ENCODE data around the gene ARHGAP26.

Gene ARHGAP26

GRCh38 chr5:143247134-143247815 lies 477.1 kb downstream of the ARHGAP26 start:
- Histone ChIP-seq H3K4me3 (ENCODE audit: low read depth in 1 of 5, low read length in 5 of 5) (no peak overlapping the region), H3K9me3 (ENCODE audit: control insufficient read depth in 5 of 5, low read length in 5 of 5) (no peaks in the 10 kb centered on the region), H3K9ac (ENCODE audit: low read length in 5 of 5) (no peak overlapping the region), H3K4me1 (ENCODE audit: control insufficient read depth in 5 of 5, insufficient read depth in 5 of 5, low read length in 5 of 5) (peaks cover 2 to 24% (median 21%) of the 10 kb centered on the region in 5 donors), H3K36me3 (ENCODE audit: control insufficient read depth in 5 of 5, insufficient read depth in 5 of 5, low read length in 5 of 5) (no peaks in the 10 kb centered on the region), H3K27me3 (ENCODE audit: control insufficient read depth in 5 of 5, insufficient read depth in 4 of 5, low read length in 5 of 5) (no peaks in the 10 kb centered on the region), H3K27ac (ENCODE audit: low read depth, low read length) (no peak overlapping the region)

GRCh38 chr5:143248391-143248790 lies 478.2 kb downstream of the ARHGAP26 start:
- no peaks in the 10 kb centered on the region for H3K27me3 ChIP-seq (ENCODE audit: control insufficient read depth in 5 of 5, insufficient read depth in 4 of 5, low read length in 5 of 5)
- H3K4me1 ChIP-seq (ENCODE audit: control insufficient read depth in 5 of 5, insufficient read depth in 5 of 5, low read length in 5 of 5), result peaks cover 2 to 23% (median 18%) of the 10 kb centered on the region in 5 donors
- H3K27ac ChIP-seq (ENCODE audit: low read depth, low read length), result no peak overlapping the region
- H3K36me3 ChIP-seq (ENCODE audit: control insufficient read depth in 5 of 5, insufficient read depth in 5 of 5, low read length in 5 of 5), result no peaks in the 10 kb centered on the region
- H3K9ac ChIP-seq (ENCODE audit: low read length in 5 of 5), result no peak overlapping the region
- no peak overlapping the region for H3K4me3 ChIP-seq (ENCODE audit: low read depth in 1 of 5, low read length in 5 of 5)
- no peaks in the 10 kb centered on the region for H3K9me3 ChIP-seq (ENCODE audit: control insufficient read depth in 5 of 5, low read length in 5 of 5)

- H3K9me3 ChIP-seq (ENCODE audit: control insufficient read depth in 5 of 5, low read length in 5 of 5), result no peaks in the 10 kb centered on the region
- H3K27ac ChIP-seq (ENCODE audit: low read depth, low read length), result no peak overlapping the region
- H3K36me3 ChIP-seq (ENCODE audit: control insufficient read depth in 5 of 5, insufficient read depth in 5 of 5, low read length in 5 of 5), result no peaks in the 10 kb centered on the region
Measured at GRCh38 chr5:143248822-143249579, 478.8 kb downstream of the ARHGAP26 start.

GRCh38 chr5:143249851-143250250 lies 479.7 kb downstream of the ARHGAP26 start:
- no peaks in the 10 kb centered on the region for H3K36me3 ChIP-seq (ENCODE audit: control insufficient read depth in 5 of 5, insufficient read depth in 5 of 5, low read length in 5 of 5)
- H3K27me3 ChIP-seq (ENCODE audit: control insufficient read depth in 5 of 5, insufficient read depth in 4 of 5, low read length in 5 of 5), result no peaks in the 10 kb centered on the region
- no peaks in the 10 kb centered on the region for H3K9me3 ChIP-seq (ENCODE audit: control insufficient read depth in 5 of 5, low read length in 5 of 5)
- peaks cover 0 to 16% (median 8%) of the 10 kb centered on the region in 5 donors for H3K4me1 ChIP-seq (ENCODE audit: control insufficient read depth in 5 of 5, insufficient read depth in 5 of 5, low read length in 5 of 5)
- H3K4me3 ChIP-seq (ENCODE audit: low read depth in 1 of 5, low read length in 5 of 5), result no peak overlapping the region
- H3K27ac ChIP-seq (ENCODE audit: low read depth, low read length), result no peak overlapping the region
- no peak overlapping the region for H3K9ac ChIP-seq (ENCODE audit: low read length in 5 of 5)

More at GRCh38 chr5:143248822-143249579, 478.8 kb downstream of the ARHGAP26 start:
- no peak overlapping the region for H3K9ac ChIP-seq (ENCODE audit: low read length in 5 of 5)
- no peaks in the 10 kb centered on the region for H3K27me3 ChIP-seq (ENCODE audit: control insufficient read depth in 5 of 5, insufficient read depth in 4 of 5, low read length in 5 of 5)
- no peak overlapping the region for H3K4me3 ChIP-seq (ENCODE audit: low read depth in 1 of 5, low read length in 5 of 5)
- H3K4me1 ChIP-seq (ENCODE audit: control insufficient read depth in 5 of 5, insufficient read depth in 5 of 5, low read length in 5 of 5), result peaks cover under 1 to 19% (median 13%) of the 10 kb centered on the region in 5 donors

- peaks cover 0 to 11% (median 8%) of the 10 kb centered on the region in 5 donors for H3K4me1 ChIP-seq (ENCODE audit: control insufficient read depth in 5 of 5, insufficient read depth in 5 of 5, low read length in 5 of 5)
- no peak overlapping the region for H3K27ac ChIP-seq (ENCODE audit: low read depth, low read length)
- no peak overlapping the region for H3K9ac ChIP-seq (ENCODE audit: low read length in 5 of 5)
- H3K9me3 ChIP-seq (ENCODE audit: control insufficient read depth in 5 of 5, low read length in 5 of 5), result no peaks in the 10 kb centered on the region
- H3K36me3 ChIP-seq (ENCODE audit: control insufficient read depth in 5 of 5, insufficient read depth in 5 of 5, low read length in 5 of 5), result no peaks in the 10 kb centered on the region
- H3K27me3 ChIP-seq (ENCODE audit: control insufficient read depth in 5 of 5, insufficient read depth in 4 of 5, low read length in 5 of 5), result no peaks in the 10 kb centered on the region
- H3K4me3 ChIP-seq (ENCODE audit: low read depth in 1 of 5, low read length in 5 of 5), result no peak overlapping the region
Measured at GRCh38 chr5:143251190-143251589, 481.0 kb downstream of the ARHGAP26 start.

- Histone ChIP-seq H3K9me3 (ENCODE audit: control insufficient read depth in 5 of 5, low read length in 5 of 5) (no peaks in the 10 kb centered on the region), H3K9ac (ENCODE audit: low read length in 5 of 5) (no peak overlapping the region), H3K27me3 (ENCODE audit: control insufficient read depth in 5 of 5, insufficient read depth in 4 of 5, low read length in 5 of 5) (no peaks in the 10 kb centered on the region), H3K4me1 (ENCODE audit: control insufficient read depth in 5 of 5, insufficient read depth in 5 of 5, low read length in 5 of 5) (peaks cover 0 to 11% (median 8%) of the 10 kb centered on the region in 5 donors), H3K4me3 (ENCODE audit: low read depth in 1 of 5, low read length in 5 of 5) (no peak overlapping the region), H3K36me3 (ENCODE audit: control insufficient read depth in 5 of 5, insufficient read depth in 5 of 5, low read length in 5 of 5) (no peaks in the 10 kb centered on the region), H3K27ac (ENCODE audit: low read depth, low read length) (no peak overlapping the region)
Measured at GRCh38 chr5:143251946-143252345, 481.8 kb downstream of the ARHGAP26 start.

GRCh38 chr5:143254819-143255218 lies 484.6 kb downstream of the ARHGAP26 start:
- no peaks in the 10 kb centered on the region for H3K4me1 ChIP-seq (ENCODE audit: control insufficient read depth in 5 of 5, insufficient read depth in 5 of 5, low read length in 5 of 5)
- no peak overlapping the region for H3K4me3 ChIP-seq (ENCODE audit: low read depth in 1 of 5, low read length in 5 of 5)
- no peak overlapping the region for H3K27ac ChIP-seq (ENCODE audit: low read depth, low read length)
- H3K27me3 ChIP-seq (ENCODE audit: control insufficient read depth in 5 of 5, insufficient read depth in 4 of 5, low read length in 5 of 5), result no peaks in the 10 kb centered on the region
- no peaks in the 10 kb centered on the region for H3K9me3 ChIP-seq (ENCODE audit: control insufficient read depth in 5 of 5, low read length in 5 of 5)
- H3K36me3 ChIP-seq (ENCODE audit: control insufficient read depth in 5 of 5, insufficient read depth in 5 of 5, low read length in 5 of 5), result no peaks in the 10 kb centered on the region
- no peak overlapping the region for H3K9ac ChIP-seq (ENCODE audit: low read length in 5 of 5)

- no peaks in the 10 kb centered on the region for H3K4me1 ChIP-seq (ENCODE audit: control insufficient read depth in 5 of 5, insufficient read depth in 5 of 5, low read length in 5 of 5)
- no peaks in the 10 kb centered on the region for H3K36me3 ChIP-seq (ENCODE audit: control insufficient read depth in 5 of 5, insufficient read depth in 5 of 5, low read length in 5 of 5)
- no peaks in the 10 kb centered on the region for H3K27me3 ChIP-seq (ENCODE audit: control insufficient read depth in 5 of 5, insufficient read depth in 4 of 5, low read length in 5 of 5)
- H3K27ac ChIP-seq (ENCODE audit: low read depth, low read length), result no peak overlapping the region
- no peak overlapping the region for H3K9ac ChIP-seq (ENCODE audit: low read length in 5 of 5)
- H3K4me3 ChIP-seq (ENCODE audit: low read depth in 1 of 5, low read length in 5 of 5), result no peak overlapping the region
- no peaks in the 10 kb centered on the region for H3K9me3 ChIP-seq (ENCODE audit: control insufficient read depth in 5 of 5, low read length in 5 of 5)
Measured at GRCh38 chr5:143258559-143259253, 488.5 kb downstream of the ARHGAP26 start.

- H3K4me1 ChIP-seq (ENCODE audit: control insufficient read depth in 5 of 5, insufficient read depth in 5 of 5, low read length in 5 of 5), result no peaks in the 10 kb centered on the region
- no peak overlapping the region for H3K9ac ChIP-seq (ENCODE audit: low read length in 5 of 5)
- H3K27ac ChIP-seq (ENCODE audit: low read depth, low read length), result no peak overlapping the region
- no peaks in the 10 kb centered on the region for H3K27me3 ChIP-seq (ENCODE audit: control insufficient read depth in 5 of 5, insufficient read depth in 4 of 5, low read length in 5 of 5)
- H3K9me3 ChIP-seq (ENCODE audit: control insufficient read depth in 5 of 5, low read length in 5 of 5), result no peaks in the 10 kb centered on the region
- H3K36me3 ChIP-seq (ENCODE audit: control insufficient read depth in 5 of 5, insufficient read depth in 5 of 5, low read length in 5 of 5), result no peaks in the 10 kb centered on the region
- no peak overlapping the region for H3K4me3 ChIP-seq (ENCODE audit: low read depth in 1 of 5, low read length in 5 of 5)
Measured at GRCh38 chr5:143259254-143259605, 489.1 kb downstream of the ARHGAP26 start.
